ENCODE data around the gene LYST.

Gene LYST

GRCh38 chr1:235864931-235865525 lies 1.7 kb downstream of the LYST start:
- TF ChIP-seq TAF1 (IDR thresholded peaks at IDR 0.05; ENCODE audit: borderline replicate concordance, insufficient read depth, low read length), result no peak
- no peak for TF ChIP-seq POLR2AphosphoS5 (IDR thresholded peaks at IDR 0.05; ENCODE audit: low read depth, low read length)
- TF ChIP-seq REST (IDR thresholded peaks at IDR 0.05; ENCODE audit: insufficient read depth in 1 of 2, low read depth in 2 of 2, low read length in 2 of 2), result no peak
- no peak for TF ChIP-seq FOXP2 (optimal IDR thresholded peaks at IDR 0.05; ENCODE audit: borderline replicate concordance, extremely low read depth, extremely low read length, insufficient read depth)
- TF ChIP-seq SIN3A (IDR thresholded peaks at IDR 0.05; ENCODE audit: borderline replicate concordance, insufficient read depth, low read length), result no peak

GRCh38 chr1:235864469-235864868 lies 2.2 kb downstream of the LYST start:
- TF ChIP-seq REST (IDR thresholded peaks at IDR 0.05; ENCODE audit: insufficient read depth in 1 of 2, low read depth in 2 of 2, low read length in 2 of 2) (no peak), SIN3A (IDR thresholded peaks at IDR 0.05; ENCODE audit: borderline replicate concordance, insufficient read depth, low read length) (no peak)

- no peak for TF ChIP-seq FOXP2 (optimal IDR thresholded peaks at IDR 0.05; ENCODE audit: borderline replicate concordance, extremely low read depth, extremely low read length, insufficient read depth)
Measured at GRCh38 chr1:235863699-235864093, 3.0 kb downstream of the LYST start.

- TF ChIP-seq TAF1 (IDR thresholded peaks at IDR 0.05; ENCODE audit: borderline replicate concordance, insufficient read depth, low read length) (no peak), POLR2AphosphoS5 (IDR thresholded peaks at IDR 0.05; ENCODE audit: low read depth, low read length) (no peak), REST (IDR thresholded peaks at IDR 0.05; ENCODE audit: insufficient read depth in 1 of 2, low read depth in 2 of 2, low read length in 2 of 2) (no peak)
Measured at GRCh38 chr1:235861857-235862256, 4.8 kb downstream of the LYST start.

GRCh38 chr1:235860829-235861228 lies 5.9 kb downstream of the LYST start:
- TF ChIP-seq POLR2AphosphoS5 (IDR thresholded peaks at IDR 0.05; ENCODE audit: low read depth, low read length) (no peak), FOXP2 (optimal IDR thresholded peaks at IDR 0.05; ENCODE audit: borderline replicate concordance, extremely low read depth, extremely low read length, insufficient read depth) (no peak), SIN3A (IDR thresholded peaks at IDR 0.05; ENCODE audit: borderline replicate concordance, insufficient read depth, low read length) (no peak), REST (IDR thresholded peaks at IDR 0.05; ENCODE audit: insufficient read depth in 1 of 2, low read depth in 2 of 2, low read length in 2 of 2) (no peak), TAF1 (IDR thresholded peaks at IDR 0.05; ENCODE audit: borderline replicate concordance, insufficient read depth, low read length) (no peak)

Measured in PFSK-1 (cell line).